PC-3 (cell line): ENCODE results near the gene HCFC1. TPM values are rescaled to one million over a fixed set of nuclear protein-coding genes. Genes with fewer than 3 reads are reported as not detected.

Experiments
- ATAC-seq: fragments of 200-7000 bp; cut with Tn5 transposase; 2 replicates; pipeline ENCODE4 v1.9.1; 2020; ENCODE audit warnings: mild to moderate bottlenecking, moderate library complexity
- BruUV-seq: library from RNA; stranded (reverse); fragments of 400-500 nt; replicated peaks from 2 replicates; lab custom pipeline; 2021; lab: Mats Ljungman, UMichigan
- CTCF ChIA-PET: fragments of 300-600 bp; sonication (Branson Sonifier 250); formaldehyde crosslinking; loops from one replicate; lab custom pipeline; 2022; ENCODE audit warnings: antibody characterized with exemption; lab: Charles Lee
- POLR2A ChIA-PET: fragments of 300-600 bp; sonication (Branson Sonifier 250); formaldehyde crosslinking; loops from one replicate; lab custom pipeline; 2022; ENCODE audit warnings: antibody characterized with exemption; ENCODE audit not compliant: unreplicated experiment; lab: Charles Lee
- DNase-seq: peaks from one replicate; pipeline ENCODE4 v3.0.0-alpha.2; 2015
- H2AFZ ChIP-seq: fragments of 300-600 bp; sonication (generic); 2 replicates; pipeline ENCODE4 v1.6.0; 2016; ENCODE audit warnings: antibody characterized with exemption, low read length
- H3F3A ChIP-seq: fragments of 300-600 bp; sonication (generic); one replicate; pipeline ENCODE4 v1.6.0; 2017; ENCODE audit warnings: antibody characterized with exemption, low read length, control low read depth, mild to moderate bottlenecking; ENCODE audit not compliant: unreplicated experiment
- H3K27ac ChIP-seq: fragments of 300-600 bp; sonication (generic); 2 replicates; pipeline ENCODE4 v1.5.1; 2016; ENCODE audit warnings: mild to moderate bottlenecking, low read length
- H3K27me3 ChIP-seq: fragments of 300-600 bp; sonication (generic); 2 replicates; pipeline ENCODE4 v1.6.1; 2016; ENCODE audit warnings: low read length, mixed read lengths
- H3K36me3 ChIP-seq: fragments of 300-600 bp; sonication (generic); 2 replicates; pipeline ENCODE4 v1.6.1; 2016; ENCODE audit warnings: low read depth, mixed run types, low read length, mixed read lengths
- H3K4me1 ChIP-seq: fragments of 300-600 bp; sonication (generic); 2 replicates; pipeline ENCODE4 v1.5.1; 2016; ENCODE audit warnings: low read length; ENCODE audit not compliant: insufficient read depth
- H3K4me2 ChIP-seq: fragments of 300-600 bp; sonication (generic); 2 replicates; pipeline ENCODE4 v1.6.0; 2016; ENCODE audit warnings: low read length
- H3K4me3 ChIP-seq: fragments of 300-600 bp; sonication (generic); 2 replicates; pipeline ENCODE4 v1.5.1; 2016; ENCODE audit warnings: mild to moderate bottlenecking, low read length, mixed read lengths
- H3K79me2 ChIP-seq: fragments of 300-600 bp; sonication (generic); 2 replicates; pipeline ENCODE4 v1.6.1; 2017; ENCODE audit warnings: low read length, mixed read lengths
- H3K9ac ChIP-seq: fragments of 300-600 bp; sonication (generic); 2 replicates; pipeline ENCODE4 v1.6.0; 2016; ENCODE audit warnings: mild to moderate bottlenecking, low read length
- H3K9me2 ChIP-seq: fragments of 300-600 bp; sonication (generic); replicated peaks from 2 replicates; pipeline ENCODE4 v1.6.1; 2016; ENCODE audit warnings: mixed run types, low read length, mixed read lengths
- H3K9me3 ChIP-seq: fragments of 300-600 bp; sonication (generic); 2 replicates; pipeline ENCODE4 v1.6.1; 2016; ENCODE audit warnings: low read length, mixed read lengths
- H4K20me1 ChIP-seq: fragments of 300-600 bp; sonication (generic); 2 replicates; pipeline ENCODE4 v1.6.1; 2016; ENCODE audit warnings: low read length, mixed read lengths
- EZH2 ChIP-seq: fragments of 300-600 bp; sonication (generic); IDR thresholded peaks from one replicate; pipeline ENCODE4 v1.6.1; 2017; ENCODE audit warnings: antibody characterized with exemption, mild to moderate bottlenecking, low read length; ENCODE audit not compliant: unreplicated experiment
- EZH2phosphoT487 ChIP-seq: fragments of 300-600 bp; sonication (generic); IDR thresholded peaks from 2 replicates; pipeline ENCODE4 v1.6.1; 2018; ENCODE audit warnings: mild to moderate bottlenecking, antibody characterized with exemption, low read length, borderline replicate concordance
- intact Hi-C: fragments of 100-400 bp; cut with micrococcal nuclease; formaldehyde crosslinking; loops from 2 replicates; pipeline ENCODE4 v1.9.0; 2023
- total RNA-seq: library from RNA; depleted of rRNA; stranded (reverse); fragments of >200 nt; gene quantifications from 2 replicates; pipeline ENCODE4 v1.2.3, GENCODE V29; 2014
- TF ChIP-seq, protein P1 (sequence below): fragments of 300-600 bp; sonication (generic); conservative IDR thresholded peaks from 2 replicates; pipeline ENCODE4 v1.5.1; 2017; ENCODE audit warnings: antibody characterized with exemption, low read depth, mild to moderate bottlenecking, low read length

HCFC1 gene
- total RNA-seq, 1 experiment from 2014 or later: 66.9 TPM

GRCh38 chrX:154010330-154011087 lies 38.9 kb upstream of the HCFC1 start:
- H3F3A ChIP-seq: no peaks in the 10 kb centered on the region
- no peak overlapping the region for H3K4me2 ChIP-seq
- H4K20me1 ChIP-seq: 0 out of 2 replicates have a peak, but pooled peaks cover 3% of the 10 kb centered on the region
- no peaks in the 10 kb centered on the region for H3K27me3 ChIP-seq
- H3K9me3 ChIP-seq: no peaks in the 10 kb centered on the region
- H3K79me2 ChIP-seq: 0 out of 2 replicates have a peak, but pooled peaks cover under 1% of the 10 kb centered on the region
- H3K27ac ChIP-seq: no peak overlapping the region
- intact Hi-C loops: no loop called here
- TSS peak; percentile 70 for BruUV-seq
- ChIA-PET CTCF (no interaction called here), POLR2A (no interaction called here)
- no peak for DNase-seq
- no peaks in the 10 kb centered on the region for H3K9me2 ChIP-seq
- no peak overlapping the region for H3K9ac ChIP-seq
- H3K4me3 ChIP-seq: no peak overlapping the region
- TF ChIP-seq EZH2phosphoT487 (no peak), EZH2 (no peak)
- TF ChIP-seq, protein P1, sequence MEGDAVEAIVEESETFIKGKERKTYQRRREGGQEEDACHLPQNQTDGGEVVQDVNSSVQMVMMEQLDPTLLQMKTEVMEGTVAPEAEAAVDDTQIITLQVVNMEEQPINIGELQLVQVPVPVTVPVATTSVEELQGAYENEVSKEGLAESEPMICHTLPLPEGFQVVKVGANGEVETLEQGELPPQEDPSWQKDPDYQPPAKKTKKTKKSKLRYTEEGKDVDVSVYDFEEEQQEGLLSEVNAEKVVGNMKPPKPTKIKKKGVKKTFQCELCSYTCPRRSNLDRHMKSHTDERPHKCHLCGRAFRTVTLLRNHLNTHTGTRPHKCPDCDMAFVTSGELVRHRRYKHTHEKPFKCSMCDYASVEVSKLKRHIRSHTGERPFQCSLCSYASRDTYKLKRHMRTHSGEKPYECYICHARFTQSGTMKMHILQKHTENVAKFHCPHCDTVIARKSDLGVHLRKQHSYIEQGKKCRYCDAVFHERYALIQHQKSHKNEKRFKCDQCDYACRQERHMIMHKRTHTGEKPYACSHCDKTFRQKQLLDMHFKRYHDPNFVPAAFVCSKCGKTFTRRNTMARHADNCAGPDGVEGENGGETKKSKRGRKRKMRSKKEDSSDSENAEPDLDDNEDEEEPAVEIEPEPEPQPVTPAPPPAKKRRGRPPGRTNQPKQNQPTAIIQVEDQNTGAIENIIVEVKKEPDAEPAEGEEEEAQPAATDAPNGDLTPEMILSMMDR: no peak
- ATAC-seq: no peak
- no peak overlapping the region for H2AFZ ChIP-seq
- no peaks in the 10 kb centered on the region for H3K4me1 ChIP-seq
- H3K36me3 ChIP-seq: peaks cover 23% of the 10 kb centered on the region

DNA sequence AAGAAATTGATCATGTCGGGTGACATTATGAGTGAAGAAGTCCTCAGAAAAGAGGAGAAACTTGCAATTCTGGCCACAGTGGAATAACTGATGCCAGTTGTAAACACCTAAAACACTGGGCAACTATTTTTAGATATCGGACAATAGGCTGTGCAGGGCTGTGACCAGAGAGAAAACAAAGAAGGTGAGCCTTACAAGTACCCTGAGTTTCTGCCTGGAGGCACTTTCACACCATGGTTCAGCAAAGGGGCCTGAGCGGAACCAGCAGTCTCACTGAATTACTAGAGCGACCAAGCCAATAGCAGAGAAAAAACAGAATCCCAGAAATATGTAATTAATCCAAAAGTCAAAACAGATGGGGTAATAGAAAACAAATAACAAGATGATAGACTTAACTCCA lies 36.9 kb upstream of the HCFC1 start:
- peaks cover 22% of the 10 kb centered on the region for H3K36me3 ChIP-seq
- ATAC-seq (no peak), DNase-seq (no peak)
- H3K9ac ChIP-seq: no peak overlapping the region
- H3K79me2 ChIP-seq: no peaks in the 10 kb centered on the region
- CTCF ChIA-PET: no interaction called here
- H3K27ac ChIP-seq: no peak overlapping the region
- no peak overlapping the region for H3K4me3 ChIP-seq
- BruUV-seq: no TSS peak
- 0 out of 2 replicates have a peak, but pooled peaks cover 3% of the 10 kb centered on the region for H4K20me1 ChIP-seq
- no peaks in the 10 kb centered on the region for H3K9me2 ChIP-seq
- intact Hi-C loops: no loop called here
- no peaks in the 10 kb centered on the region for H3K4me1 ChIP-seq
- POLR2A ChIA-PET: no interaction called here
- no peak for TF ChIP-seq EZH2
- TF ChIP-seq EZH2phosphoT487: no peak
- TF ChIP-seq, protein P1: no peak
- no peak overlapping the region for H2AFZ ChIP-seq
- no peaks in the 10 kb centered on the region for H3F3A ChIP-seq
- H3K4me2 ChIP-seq: no peak overlapping the region
- H3K27me3 ChIP-seq: no peaks in the 10 kb centered on the region
- H3K9me3 ChIP-seq: no peaks in the 10 kb centered on the region

DNA sequence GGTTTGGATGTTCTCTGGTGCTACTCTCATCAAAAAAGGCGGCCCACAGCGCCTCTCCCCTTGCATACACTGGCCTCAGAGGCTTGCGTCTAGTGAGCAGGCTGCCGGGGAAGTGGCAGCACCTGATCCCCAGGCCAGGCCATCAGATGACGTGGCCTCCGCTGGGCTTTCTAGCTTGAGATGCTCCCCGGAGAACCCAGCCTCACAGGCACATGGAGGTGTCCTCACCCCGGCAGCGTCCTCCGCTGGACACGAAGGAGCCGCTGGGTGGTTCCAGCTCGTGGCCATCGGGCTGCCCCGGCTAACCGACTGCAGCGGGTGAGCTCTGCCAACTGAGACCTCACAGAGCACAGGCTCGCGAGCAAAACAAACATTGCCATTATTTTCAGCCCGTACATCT lies 35.3 kb upstream of the HCFC1 start:
- no peak overlapping the region for H3K9ac ChIP-seq
- no TSS peak for BruUV-seq
- no peaks in the 10 kb centered on the region for H3K79me2 ChIP-seq
- no peaks in the 10 kb centered on the region for H3F3A ChIP-seq
- CTCF ChIA-PET: no interaction called here
- H3K4me2 ChIP-seq: no peak overlapping the region
- POLR2A ChIA-PET: no interaction called here
- no peaks in the 10 kb centered on the region for H3K27me3 ChIP-seq
- no peak for TF ChIP-seq EZH2phosphoT487
- no peak for TF ChIP-seq EZH2
- TF ChIP-seq, protein P1: no peak
- no peak overlapping the region for H2AFZ ChIP-seq
- H3K4me1 ChIP-seq: no peaks in the 10 kb centered on the region
- intact Hi-C loops: no loop called here
- no peak overlapping the region for H3K4me3 ChIP-seq
- ATAC-seq (no peak), DNase-seq (no peak)
- H3K9me2 ChIP-seq: no peaks in the 10 kb centered on the region
- peaks cover 8% of the 10 kb centered on the region for H3K36me3 ChIP-seq
- H3K9me3 ChIP-seq: no peaks in the 10 kb centered on the region
- no peak overlapping the region for H3K27ac ChIP-seq
- no peaks in the 10 kb centered on the region for H4K20me1 ChIP-seq
